Transverse colon (tissue), 4 donors: ENCODE results near the gene PRPF6. TPM values are rescaled to one million over a fixed set of nuclear protein-coding genes. Genes with fewer than 3 reads are reported as not detected.

Source experiments
- DNase-seq: peaks from one replicate; pipeline ENCODE4 v3.0.0-alpha.2; 2019
- H3K27ac ChIP-seq, 4 donors: fragments of 200-600 bp; sonication (generic); 2 replicates each; pipeline ENCODE4 v1.5.1; 2016 to 2018; ENCODE audit warnings: inconsistent platforms in 4 of 4
- H3K27me3 ChIP-seq: fragments of 200-600 bp; sonication (generic); 2 replicates; pipeline ENCODE4 v1.5.1; 2017; ENCODE audit warnings: inconsistent platforms
- H3K36me3 ChIP-seq, 4 donors: fragments of 200-600 bp; sonication (generic); 2 replicates each; pipeline ENCODE4 v1.5.1; 2017 to 2019; ENCODE audit warnings: inconsistent platforms in 4 of 4
- H3K4me1 ChIP-seq, 4 donors: fragments of 200-600 bp; sonication (generic); 2 replicates each; pipeline ENCODE4 v1.5.1; 2017 to 2020; ENCODE audit warnings: inconsistent platforms in 4 of 4
- H3K4me3 ChIP-seq, 4 donors: fragments of 200-600 bp; sonication (generic); 1 replicate in 1 of 4; 2 replicates in 3 of 4; pipeline versions ENCODE4 v1.5.1 to v1.6.1; 2017 to 2019; ENCODE audit warnings: inconsistent platforms in 4 of 4
- H3K9me3 ChIP-seq, 2 donors: fragments of 200-600 bp; sonication (generic); 2 replicates each; pipeline ENCODE4 v1.5.1; 2017 to 2019; ENCODE audit warnings: inconsistent platforms in 2 of 2
- EP300 ChIP-seq: sonication (generic); formaldehyde crosslinking; IDR thresholded peaks from one replicate; pipeline ENCODE4 v1.6.1; 2017; ENCODE audit warnings: antibody characterized with exemption, low read depth
- POLR2A ChIP-seq: fragments of 450-650 bp; IDR thresholded peaks from one replicate; pipeline ENCODE4 v1.6.1; 2016; ENCODE audit warnings: antibody characterized with exemption, mild to moderate bottlenecking, moderate library complexity
- POLR2AphosphoS5 ChIP-seq, 3 donors: sonication (generic); formaldehyde crosslinking; IDR thresholded peaks; one replicate each; pipeline ENCODE4 v1.6.1; 2016; ENCODE audit warnings: antibody characterized with exemption in 3 of 3
- WGBS, 2 donors: methylation state at CpG; one replicate each; pipeline ENCODE4 v1.1.5; 2018; ENCODE audit warnings: low coverage in 1 of 2; 5-methylcytosine and 5-hydroxymethylcytosine counted together
- in situ Hi-C, 4 donors: fragments of 200-750 bp; cut with MboI; loops; one replicate each; pipeline versions ENCODE4 v1.15.0 to v1.15.1; 2017; ENCODE audit warnings: low sequenced_read_pairs in 3 of 4, low pct_ligation_motif_present in 1 of 4, low pct_unique_long_range_greater_than_20kb in 1 of 4
- intact Hi-C: fragments of 100-400 bp; cut with DNase I; formaldehyde crosslinking; loops from one replicate; pipeline ENCODE4 v1.15.1; 2023; ENCODE audit warnings: low total_unique reads
- total RNA-seq, 4 donors: library from RNA; depleted of rRNA; stranded (reverse); fragments of >200 nt; gene quantifications; one replicate each; pipeline ENCODE4 v1.1.0, GENCODE V29; 2016
- TF ChIP-seq, protein P1 (sequence below), 5 experiments: fragments of 200-600 bp in 3 of 5; fragments of 450-650 bp in 2 of 5; sonication (generic) in 3 of 5; IDR thresholded peaks; 1 replicate in 2 of 5; 2 replicates in 3 of 5; pipeline ENCODE4 v1.5.1; 2016 to 2017; ENCODE audit warnings: antibody characterized with exemption in 5 of 5, inconsistent platforms in 3 of 5, mild to moderate bottlenecking in 2 of 5, moderate library complexity in 1 of 5

Gene PRPF6
- total RNA-seq, 4 donors from 2014 or later = 29.2 to 55.7 (median 51.8) TPM

- TF ChIP-seq, protein P1, sequence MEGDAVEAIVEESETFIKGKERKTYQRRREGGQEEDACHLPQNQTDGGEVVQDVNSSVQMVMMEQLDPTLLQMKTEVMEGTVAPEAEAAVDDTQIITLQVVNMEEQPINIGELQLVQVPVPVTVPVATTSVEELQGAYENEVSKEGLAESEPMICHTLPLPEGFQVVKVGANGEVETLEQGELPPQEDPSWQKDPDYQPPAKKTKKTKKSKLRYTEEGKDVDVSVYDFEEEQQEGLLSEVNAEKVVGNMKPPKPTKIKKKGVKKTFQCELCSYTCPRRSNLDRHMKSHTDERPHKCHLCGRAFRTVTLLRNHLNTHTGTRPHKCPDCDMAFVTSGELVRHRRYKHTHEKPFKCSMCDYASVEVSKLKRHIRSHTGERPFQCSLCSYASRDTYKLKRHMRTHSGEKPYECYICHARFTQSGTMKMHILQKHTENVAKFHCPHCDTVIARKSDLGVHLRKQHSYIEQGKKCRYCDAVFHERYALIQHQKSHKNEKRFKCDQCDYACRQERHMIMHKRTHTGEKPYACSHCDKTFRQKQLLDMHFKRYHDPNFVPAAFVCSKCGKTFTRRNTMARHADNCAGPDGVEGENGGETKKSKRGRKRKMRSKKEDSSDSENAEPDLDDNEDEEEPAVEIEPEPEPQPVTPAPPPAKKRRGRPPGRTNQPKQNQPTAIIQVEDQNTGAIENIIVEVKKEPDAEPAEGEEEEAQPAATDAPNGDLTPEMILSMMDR (IDR thresholded peaks at IDR 0.05) = no peak
- TF ChIP-seq POLR2A (no peak), EP300 (no peak), POLR2AphosphoS5 (IDR thresholded peaks at IDR 0.05) (no peak)
- Histone ChIP-seq H3K4me1 (peaks cover 3 to 14% (median 8%) of the 10 kb centered on the region in 4 donors), H3K27me3 (no peaks in the 10 kb centered on the region), H3K9me3 (no peaks in the 10 kb centered on the region), H3K27ac (no peak overlapping the region), H3K4me3 (no peak overlapping the region), H3K36me3 (peaks cover 0 to 74% (median 28%) of the 10 kb centered on the region in 4 donors)
- in situ Hi-C loops = no loop called here
- intact Hi-C loops = no loop called here
- WGBS, 2 donors = 94% methylated on average over 31 of the region's 38 CpGs; no CpG with 5 or more reads in 1 of the 2 donors
- no peak for DNase-seq
Observed at GRCh38 chr20:64029293-64030117, 48.6 kb downstream of the PRPF6 start.

- WGBS, 2 donors = 40 to 58% methylated on average over 4 to 20 of the region's 20 CpGs
- no peak overlapping the region for H3K4me3 ChIP-seq
- peak; percentile 49 for DNase-seq
- peaks cover 0 to 11% (median 4%) of the 10 kb centered on the region in 4 donors for H3K4me1 ChIP-seq
- peaks cover 2% of the 10 kb centered on the region for H3K27me3 ChIP-seq
- in situ Hi-C loops = no loop called here
- TF ChIP-seq POLR2A (no peak), POLR2AphosphoS5 (IDR thresholded peaks at IDR 0.05) (peak in 2 of 3 donors; percentile 17 to 48)
- peaks cover 0 to 64% (median 26%) of the 10 kb centered on the region in 4 donors for H3K36me3 ChIP-seq
- intact Hi-C loops = no loop called here
- H3K27ac ChIP-seq = no peak overlapping the region
- no peaks in the 10 kb centered on the region for H3K9me3 ChIP-seq
Observed at GRCh38 chr20:64030371-64031134, 49.6 kb downstream of the PRPF6 start.

- Histone ChIP-seq H3K4me3 (no peak overlapping the region), H3K27ac (no peak overlapping the region), H3K36me3 (peaks cover 0 to 53% (median 21%) of the 10 kb centered on the region in 4 donors), H3K9me3 (no peaks in the 10 kb centered on the region), H3K4me1 (peaks cover 0 to 11% (median 4%) of the 10 kb centered on the region in 4 donors), H3K27me3 (peaks cover 15% of the 10 kb centered on the region)
- intact Hi-C loops = no loop called here
- TF ChIP-seq EP300 (no peak), POLR2A (no peak), POLR2AphosphoS5 (IDR thresholded peaks at IDR 0.05) (no peak)
- TF ChIP-seq, protein P1 (IDR thresholded peaks at IDR 0.05) = no peak
- WGBS, 2 donors = 94% methylated on average over 19 of the region's 19 CpGs; no CpG with 5 or more reads in 1 of the 2 donors
- DNase-seq = no peak
- in situ Hi-C loops = no loop called here
Observed at GRCh38 chr20:64031822-64032314, 50.9 kb downstream of the PRPF6 start.

DNA sequence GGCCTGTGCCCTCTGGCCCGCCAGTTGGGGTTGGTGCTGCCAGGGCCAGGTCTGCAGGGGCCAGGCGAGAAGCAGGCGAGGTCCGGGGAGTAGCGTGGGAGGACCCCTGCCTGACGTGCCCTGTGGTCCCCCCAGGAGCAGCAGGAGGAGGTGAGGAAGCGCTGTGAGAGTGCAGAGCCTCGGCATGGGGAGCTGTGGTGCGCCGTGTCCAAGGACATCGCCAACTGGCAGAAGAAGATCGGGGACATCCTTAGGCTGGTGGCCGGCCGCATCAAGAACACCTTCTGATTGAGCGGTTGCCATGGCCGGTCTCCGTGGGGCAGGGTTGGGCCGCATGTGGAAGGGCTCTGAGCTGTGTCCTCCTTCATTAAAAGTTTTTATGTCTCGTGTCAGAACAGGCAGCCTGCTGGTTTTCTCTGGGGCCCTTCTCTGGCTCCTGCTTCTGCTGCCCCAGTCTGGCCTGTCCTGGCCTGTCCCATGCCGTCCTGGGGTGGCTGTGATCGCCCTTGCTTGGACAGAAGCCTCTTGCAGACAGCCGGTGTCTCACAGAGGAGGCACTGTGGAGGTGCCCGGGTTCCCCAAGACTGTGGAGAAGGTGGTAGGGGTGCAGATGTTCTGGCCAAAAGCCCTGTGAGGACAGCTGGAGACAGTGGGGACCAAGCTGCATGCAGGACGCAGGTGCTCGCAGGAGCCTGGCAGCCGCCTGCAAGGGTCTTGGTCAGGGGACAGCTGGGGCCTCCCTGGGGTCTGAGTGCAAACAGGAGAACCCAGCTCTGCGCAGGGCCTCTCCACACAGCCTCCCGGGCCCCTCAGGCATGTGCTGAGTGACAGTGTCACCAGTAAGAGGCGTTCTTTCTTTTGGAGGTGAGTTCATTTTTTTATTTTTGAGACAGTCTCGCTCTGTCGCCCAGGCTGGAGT is 52.0 kb downstream of the PRPF6 start:
- H3K27me3 ChIP-seq = peaks cover 26% of the 10 kb centered on the region
- WGBS, 2 donors = 89% methylated on average over 31 of the region's 31 CpGs; no CpG with 5 or more reads in 1 of the 2 donors
- no peak overlapping the region for H3K4me3 ChIP-seq
- no peaks in the 10 kb centered on the region for H3K9me3 ChIP-seq
- H3K4me1 ChIP-seq = peaks cover 3 to 16% (median 7%) of the 10 kb centered on the region in 4 donors
- intact Hi-C loops (no loop called here), in situ Hi-C loops (no loop called here)
- TF ChIP-seq POLR2A (no peak), POLR2AphosphoS5 (IDR thresholded peaks at IDR 0.05) (no peak), EP300 (no peak)
- TF ChIP-seq, protein P1 (IDR thresholded peaks at IDR 0.05) = no peak
- H3K36me3 ChIP-seq = peaks cover 0 to 42% (median 16%) of the 10 kb centered on the region in 4 donors
- H3K27ac ChIP-seq = no peak overlapping the region
- no peak for DNase-seq
